ENCODE results near the gene CHRNB1. TPM values are rescaled to one million over a fixed set of nuclear protein-coding genes. Genes with fewer than 3 reads are reported as not detected.
A peak's percentile ranks its signal among the peaks of the same experiment; 100 is the strongest.

Gene CHRNB1
- total RNA-seq, 1 experiment from 2014 or later = 7.8 TPM

- ChIA-PET CTCF (interaction anchor here (0.6 to 3.8 kb wide), 31 partner anchors 8 to 653 kb away, joined by 3 to 57 read pairs (median 5); partner anchors contain the start of genes KCTD11, POLR2A, SENP3 and SPEM2), POLR2A (interaction anchor here (0.6 to 8.9 kb wide), 16 partner anchors 15 to 749 kb away, joined by 3 to 115 read pairs (median 16); partner anchors contain the start of genes KCTD11, NEURL4, POLR2A and SENP3)
- TF ChIP-seq, protein P1, sequence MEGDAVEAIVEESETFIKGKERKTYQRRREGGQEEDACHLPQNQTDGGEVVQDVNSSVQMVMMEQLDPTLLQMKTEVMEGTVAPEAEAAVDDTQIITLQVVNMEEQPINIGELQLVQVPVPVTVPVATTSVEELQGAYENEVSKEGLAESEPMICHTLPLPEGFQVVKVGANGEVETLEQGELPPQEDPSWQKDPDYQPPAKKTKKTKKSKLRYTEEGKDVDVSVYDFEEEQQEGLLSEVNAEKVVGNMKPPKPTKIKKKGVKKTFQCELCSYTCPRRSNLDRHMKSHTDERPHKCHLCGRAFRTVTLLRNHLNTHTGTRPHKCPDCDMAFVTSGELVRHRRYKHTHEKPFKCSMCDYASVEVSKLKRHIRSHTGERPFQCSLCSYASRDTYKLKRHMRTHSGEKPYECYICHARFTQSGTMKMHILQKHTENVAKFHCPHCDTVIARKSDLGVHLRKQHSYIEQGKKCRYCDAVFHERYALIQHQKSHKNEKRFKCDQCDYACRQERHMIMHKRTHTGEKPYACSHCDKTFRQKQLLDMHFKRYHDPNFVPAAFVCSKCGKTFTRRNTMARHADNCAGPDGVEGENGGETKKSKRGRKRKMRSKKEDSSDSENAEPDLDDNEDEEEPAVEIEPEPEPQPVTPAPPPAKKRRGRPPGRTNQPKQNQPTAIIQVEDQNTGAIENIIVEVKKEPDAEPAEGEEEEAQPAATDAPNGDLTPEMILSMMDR (IDR thresholded peaks at IDR 0.05; ENCODE audit: unreplicated experiment) = no peak
- Mint-ChIP-seq H3K27me3 (ENCODE audit: insufficient read depth, unreplicated experiment) (no peaks in the 10 kb centered on the region), H3K4me3 (ENCODE audit: unreplicated experiment) (peak overlapping the region; percentile 81), H3K36me3 (ENCODE audit: insufficient read depth, unreplicated experiment) (no peaks in the 10 kb centered on the region), H3K4me1 (ENCODE audit: insufficient read depth, unreplicated experiment) (peaks cover 12% of the 10 kb centered on the region), H3K9me3 (ENCODE audit: unreplicated experiment) (no peaks in the 10 kb centered on the region), H3K27ac (ENCODE audit: low read depth, unreplicated experiment) (peak overlapping the region; percentile 92)
- intact Hi-C loops (cut with micrococcal nuclease) = loop anchor here (1.0 to 10.0 kb wide), 4 partner anchors 13 to 390 kb away; partner anchors contain the start of genes SENP3, TP53 and WRAP53
- no TSS peak for BruUV-seq (replicated peaks)
- no peak for DNase-seq (ENCODE audit: unreplicated experiment)
Observed at GRCh38 chr17:7437369-7437863, 7.4 kb upstream of the CHRNB1 start.

DNA sequence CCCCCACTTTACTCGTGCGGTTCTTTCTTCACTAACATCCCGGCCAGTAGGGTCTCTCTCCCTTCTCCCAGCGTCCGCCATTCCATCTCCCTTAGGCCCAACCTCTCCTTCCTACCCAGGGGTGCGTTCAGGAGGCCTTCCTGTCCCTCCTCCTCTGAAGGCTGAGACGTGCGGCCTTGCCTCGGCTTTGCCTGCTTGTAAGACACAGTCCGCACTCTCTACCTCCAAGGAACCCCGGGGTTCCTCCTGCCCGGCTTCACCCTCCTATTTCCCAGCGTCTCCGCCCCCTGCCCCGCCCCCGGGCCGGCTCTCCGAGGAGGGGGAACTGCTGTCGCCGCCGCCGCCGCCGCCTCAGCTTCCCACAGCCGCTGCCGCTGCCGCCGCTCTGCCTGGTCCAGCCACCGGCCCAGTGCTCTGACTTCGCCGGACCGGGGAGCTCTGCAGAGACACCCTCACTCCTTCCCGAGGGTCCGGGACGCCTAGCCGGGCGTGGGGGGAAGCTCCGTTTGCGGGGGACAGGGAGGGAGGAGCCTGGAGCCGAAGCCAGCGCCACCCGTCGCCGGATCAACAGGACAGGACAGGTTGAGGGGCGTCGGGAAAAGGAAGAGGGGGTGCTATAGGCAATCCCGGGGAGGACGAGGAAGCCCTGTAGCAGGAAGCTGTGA, 6.8 kb upstream of the CHRNB1 start:
- CTCF ChIA-PET = interaction anchor here (0.7 to 3.8 kb wide), 7 partner anchors 16 to 151 kb away, joined by 3 to 57 read pairs (median 12); partner anchors contain the start of genes KCTD11, SENP3, TMEM256 and TMEM95
- H3K4me3 Mint-ChIP-seq (ENCODE audit: unreplicated experiment) = peak overlapping the region; percentile 36
- H3K27ac Mint-ChIP-seq (ENCODE audit: low read depth, unreplicated experiment) = no peak overlapping the region
- no peaks in the 10 kb centered on the region for H3K27me3 Mint-ChIP-seq (ENCODE audit: insufficient read depth, unreplicated experiment)
- TF ChIP-seq, protein P1 (IDR thresholded peaks at IDR 0.05; ENCODE audit: unreplicated experiment) = no peak
- intact Hi-C loops (cut with micrococcal nuclease) = loop anchor here (1.0 to 10.0 kb wide), 4 partner anchors 13 to 391 kb away; partner anchors contain the start of genes SENP3, TP53 and WRAP53
- no peaks in the 10 kb centered on the region for H3K9me3 Mint-ChIP-seq (ENCODE audit: unreplicated experiment)
- POLR2A ChIA-PET = interaction anchor here (3.3 to 8.9 kb wide), 4 partner anchors 14 to 47 kb away, joined by 13 to 115 read pairs (median 57); partner anchors contain the start of genes POLR2A and ZBTB4
- H3K36me3 Mint-ChIP-seq (ENCODE audit: insufficient read depth, unreplicated experiment) = no peaks in the 10 kb centered on the region
- no peak for DNase-seq (ENCODE audit: unreplicated experiment)
- BruUV-seq (replicated peaks) = no TSS peak
- peaks cover 12% of the 10 kb centered on the region for H3K4me1 Mint-ChIP-seq (ENCODE audit: insufficient read depth, unreplicated experiment)

DNA sequence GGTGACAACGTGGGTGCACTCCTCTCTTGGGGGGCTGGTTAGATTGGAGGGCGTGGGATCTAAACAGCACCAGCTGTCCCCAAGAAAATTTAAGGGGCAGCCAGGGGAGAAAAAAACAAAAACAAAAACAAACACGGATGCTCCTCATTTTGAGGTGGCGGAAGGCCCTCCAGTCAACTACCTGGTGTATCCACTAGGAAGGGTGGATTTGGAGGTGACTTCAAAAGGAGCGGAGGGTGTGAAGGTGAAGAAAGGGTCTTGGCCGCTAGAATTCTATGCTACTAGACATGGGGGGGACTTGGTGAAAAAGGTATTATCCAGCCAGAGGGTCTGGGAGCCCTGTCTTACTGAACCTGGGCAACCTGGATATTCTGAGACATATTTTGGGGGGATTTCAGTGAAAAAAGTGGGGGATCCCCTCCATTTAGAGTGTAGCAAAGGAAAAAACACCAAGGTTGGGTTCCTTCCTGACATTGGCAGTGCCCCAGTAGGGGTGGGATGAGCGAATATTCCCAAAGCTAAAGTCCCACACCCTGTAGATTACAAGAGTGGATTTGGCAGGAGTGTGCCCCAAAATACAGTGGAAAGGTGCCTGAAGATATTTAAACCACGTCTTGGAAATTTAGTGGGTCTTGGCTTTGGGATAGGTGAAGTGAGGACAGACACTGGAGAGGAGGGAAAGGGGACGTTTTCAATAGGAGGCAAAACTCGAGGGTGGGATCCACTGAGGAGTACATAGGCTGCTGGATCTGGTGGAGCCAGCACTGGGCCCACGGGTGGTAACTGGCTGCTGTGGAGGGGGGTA, 6.0 kb upstream of the CHRNB1 start:
- no TSS peak for BruUV-seq (replicated peaks)
- intact Hi-C loops (cut with micrococcal nuclease) = loop anchor here (5.0 to 10.0 kb wide), 2 partner anchors 246 to 392 kb away; partner anchors contain the start of genes TP53 and WRAP53
- Mint-ChIP-seq H3K4me1 (ENCODE audit: insufficient read depth, unreplicated experiment) (peaks cover 18% of the 10 kb centered on the region), H3K36me3 (ENCODE audit: insufficient read depth, unreplicated experiment) (no peaks in the 10 kb centered on the region), H3K27me3 (ENCODE audit: insufficient read depth, unreplicated experiment) (no peaks in the 10 kb centered on the region), H3K9me3 (ENCODE audit: unreplicated experiment) (no peaks in the 10 kb centered on the region), H3K4me3 (ENCODE audit: unreplicated experiment) (peak overlapping the region; percentile 51), H3K27ac (ENCODE audit: low read depth, unreplicated experiment) (no peak overlapping the region)
- ChIA-PET POLR2A (interaction anchor here (0.6 to 8.9 kb wide), 3 partner anchors 39 to 60 kb away, joined by 3 to 115 read pairs (median 90); partner anchors contain the start of genes POLR2A and ZBTB4), CTCF (interaction anchor here (0.5 to 3.7 kb wide), 5 partner anchors 15 to 771 kb away, joined by 3 to 34 read pairs (median 3); partner anchors contain the start of gene SENP3)
- DNase-seq (ENCODE audit: unreplicated experiment) = no peak
- TF ChIP-seq, protein P1 (IDR thresholded peaks at IDR 0.05; ENCODE audit: unreplicated experiment) = no peak

Measured in MCF 10A (cell line).